Liver (tissue), 9 donors: ENCODE results near the gene RAB18. TPM values are rescaled to one million over a fixed set of nuclear protein-coding genes. Genes with fewer than 3 reads are reported as not detected.

ENCODE experiments used
- DNase-seq: peaks from one replicate; pipeline ENCODE4 v3.0.0-alpha.2; 2017; ENCODE audit warnings: low spot score
- H3K27ac ChIP-seq, 2 donors: one replicate each; pipeline ENCODE4 v1.7.0; 2013; ENCODE audit warnings: inconsistent platforms in 2 of 2, low read length in 2 of 2, control low read depth in 1 of 2, low read depth in 1 of 2, mild to moderate bottlenecking in 1 of 2
- H3K27me3 ChIP-seq, 4 donors: one replicate each; pipeline versions ENCODE4 v1.6.1 to v1.7.0; 2013; ENCODE audit warnings: low read length in 3 of 4, inconsistent platforms in 1 of 4, mild to moderate bottlenecking in 1 of 4, moderate library complexity in 1 of 4; ENCODE audit not compliant: control insufficient read depth in 4 of 4, insufficient read depth in 4 of 4
- H3K36me3 ChIP-seq, 4 donors: one replicate each; pipeline versions ENCODE4 v1.6.1 to v1.7.0; 2013; ENCODE audit warnings: low read length in 3 of 4, mild to moderate bottlenecking in 3 of 4, low read depth in 1 of 4, moderate library complexity in 1 of 4; ENCODE audit not compliant: control insufficient read depth in 4 of 4, insufficient read depth in 3 of 4
- H3K4me1 ChIP-seq, 4 donors: one replicate each; pipeline versions ENCODE4 v1.6.1 to v1.7.0; 2013; ENCODE audit warnings: low read length in 3 of 4, mild to moderate bottlenecking in 3 of 4, moderate library complexity in 1 of 4; ENCODE audit not compliant: control insufficient read depth in 4 of 4, insufficient read depth in 4 of 4
- H3K4me3 ChIP-seq, 3 donors: one replicate each; pipeline versions ENCODE4 v1.6.1 to v1.7.0; 2013; ENCODE audit warnings: low read length in 3 of 3, control low read depth in 1 of 3, low read depth in 1 of 3, mild to moderate bottlenecking in 1 of 3
- H3K9ac ChIP-seq, 2 donors: one replicate each; pipeline ENCODE4 v1.7.0; 2013; ENCODE audit warnings: low read length in 2 of 2, mild to moderate bottlenecking in 2 of 2, moderate library complexity in 2 of 2, control low read depth in 1 of 2, low read depth in 1 of 2
- H3K9me3 ChIP-seq, 4 donors: one replicate each; pipeline versions ENCODE4 v1.6.1 to v1.7.0; 2013; ENCODE audit warnings: low read length in 3 of 4; ENCODE audit not compliant: control insufficient read depth in 4 of 4
- ATF3 ChIP-seq: IDR thresholded peaks from 2 replicates; pipeline ENCODE4 v1.6.1; 2016; ENCODE audit warnings: antibody characterized with exemption
- EGR1 ChIP-seq, 2 donors: IDR thresholded peaks; 2 replicates each; pipeline ENCODE4 v1.6.1; 2016 to 2018; ENCODE audit warnings: antibody characterized with exemption in 2 of 2, low read depth in 2 of 2
- FOXA1 ChIP-seq: IDR thresholded peaks from 2 replicates; pipeline ENCODE4 v1.6.1; 2016; ENCODE audit warnings: antibody characterized with exemption
- FOXA2 ChIP-seq: IDR thresholded peaks from 2 replicates; pipeline ENCODE4 v1.6.1; 2016; ENCODE audit warnings: antibody characterized with exemption
- GABPA ChIP-seq, 2 donors: IDR thresholded peaks in 1 of 2; conservative IDR thresholded peaks in 1 of 2; 2 replicates each; pipeline ENCODE4 v1.6.1; 2016; ENCODE audit warnings: antibody characterized with exemption in 2 of 2, mild to moderate bottlenecking in 1 of 2, moderate library complexity in 1 of 2
- HNF4A ChIP-seq, 2 donors: conservative IDR thresholded peaks; 2 replicates each; pipeline ENCODE4 v1.6.1; 2016; ENCODE audit warnings: antibody characterized with exemption in 2 of 2, mild to moderate bottlenecking in 2 of 2
- HNF4G ChIP-seq: IDR thresholded peaks from 2 replicates; pipeline ENCODE4 v1.6.1; 2016; ENCODE audit warnings: antibody characterized with exemption
- JUND ChIP-seq, 2 donors: IDR thresholded peaks; 2 replicates each; pipeline ENCODE4 v1.6.1; 2016; ENCODE audit warnings: antibody characterized with exemption in 2 of 2
- NR2F2 ChIP-seq: IDR thresholded peaks from 2 replicates; pipeline ENCODE4 v1.6.1; 2016; ENCODE audit warnings: antibody characterized with exemption
- RAD21 ChIP-seq, 2 donors: IDR thresholded peaks; 2 replicates each; pipeline ENCODE4 v1.6.1; 2016; ENCODE audit warnings: antibody characterized with exemption in 2 of 2, mild to moderate bottlenecking in 2 of 2
- RXRA ChIP-seq, 2 donors: IDR thresholded peaks; 2 replicates each; pipeline ENCODE4 v1.6.1; 2017 to 2018; ENCODE audit warnings: antibody characterized with exemption in 2 of 2, mild to moderate bottlenecking in 1 of 2
- SP1 ChIP-seq: IDR thresholded peaks from 2 replicates; pipeline ENCODE4 v1.6.1; 2018; ENCODE audit warnings: antibody characterized with exemption, mild to moderate bottlenecking
- TAF1 ChIP-seq: conservative IDR thresholded peaks from 2 replicates; pipeline ENCODE4 v1.6.1; 2016; ENCODE audit warnings: antibody characterized with exemption, mild to moderate bottlenecking
- YY1 ChIP-seq: IDR thresholded peaks from 2 replicates; pipeline ENCODE4 v1.6.1; 2016; ENCODE audit warnings: antibody characterized with exemption, mild to moderate bottlenecking
- ZBTB33 ChIP-seq: IDR thresholded peaks from 2 replicates; pipeline ENCODE4 v1.6.1; 2016; ENCODE audit warnings: antibody characterized with exemption
- WGBS: extraction: QIAGEN DNeasy Blood & Tissue Kit; methylation state at CpG from one replicate; pipeline ENCODE4 v1.1.7; 2013; 5-methylcytosine and 5-hydroxymethylcytosine counted together
- polyA plus RNA-seq, 2 donors: library from polyadenylated mRNA; stranded (reverse) in 1 of 2; unstranded in 1 of 2; fragments of 200-250 nt in 1 of 2; fragments of >200 nt in 1 of 2; fragmentation: Nextera tagmentation in 1 of 2; extraction: Ambion mirVana in 1 of 2; gene quantifications; one replicate each; pipeline versions ENCODE4 v1.2.1 to v1.2.3, GENCODE V29; 2013 to 2015
- total RNA-seq, 2 donors: library from RNA; depleted of rRNA; stranded (reverse); fragments of >200 nt; gene quantifications; one replicate each; pipeline ENCODE4 v1.2.3, GENCODE V29; 2014
- TF ChIP-seq, protein P1 (sequence below): IDR thresholded peaks from 2 replicates; pipeline ENCODE4 v1.6.1; 2016; ENCODE audit warnings: antibody characterized with exemption, mild to moderate bottlenecking
- TF ChIP-seq, protein P2 (sequence below): IDR thresholded peaks from 2 replicates; pipeline ENCODE4 v1.6.1; 2016; ENCODE audit warnings: antibody characterized with exemption
- TF ChIP-seq, protein P3 (sequence below): fragments of 150-350 bp; IDR thresholded peaks from 2 replicates; pipeline ENCODE4 v1.5.1; 2017; ENCODE audit warnings: improper control_type of control experiment, low read depth, low read length; ENCODE audit not compliant: missing input control
- donor health status: healthy.
- donor health status: healthy.
- donor health status: healthy.
- donor health status: healthy.
- donor health status: healthy.

Gene RAB18
- total and polyA plus RNA-seq, 4 donors: 19.8 to 57.8 (median 25.2) TPM

DNA sequence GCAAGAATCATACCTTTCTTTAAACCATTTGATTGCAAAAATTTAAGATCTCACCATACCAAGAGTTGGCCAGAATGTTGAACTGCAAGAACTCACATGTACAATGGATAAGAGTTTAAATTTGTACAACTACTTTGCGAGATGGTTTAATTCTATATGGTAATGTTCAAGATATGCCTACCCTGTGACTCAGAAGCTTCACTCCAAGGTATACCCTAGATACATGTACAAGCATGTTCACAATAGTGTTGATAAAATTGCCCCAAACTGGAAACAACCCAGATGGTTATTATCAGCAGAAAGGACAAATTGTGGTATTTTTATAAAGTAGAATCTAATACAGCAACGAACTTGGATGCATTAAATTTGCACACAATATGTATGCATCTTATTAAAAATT lies 25.1 kb upstream of the RAB18 start:
- Histone ChIP-seq H3K9ac (no peak overlapping the region), H3K4me3 (no peak overlapping the region), H3K9me3 (peaks cover 0 to 4% (median 0%) of the 10 kb centered on the region in 4 donors), H3K27ac (no peak overlapping the region), H3K27me3 (no peaks in the 10 kb centered on the region), H3K4me1 (no peaks in the 10 kb centered on the region), H3K36me3 (no peaks in the 10 kb centered on the region)
- WGBS: 38% methylated on average over 2 of the region's 2 CpGs
- DNase-seq: no peak
- no peak for TF ChIP-seq FOXA1
- TF ChIP-seq JUND (IDR thresholded peaks at IDR 0.05): no peak
- no peak for TF ChIP-seq SP1
- TF ChIP-seq FOXA2: no peak
- TF ChIP-seq TAF1: no peak
- TF ChIP-seq HNF4G: no peak
- no peak for TF ChIP-seq HNF4A (conservative IDR thresholded peaks at IDR 0.05)
- TF ChIP-seq, protein P1, sequence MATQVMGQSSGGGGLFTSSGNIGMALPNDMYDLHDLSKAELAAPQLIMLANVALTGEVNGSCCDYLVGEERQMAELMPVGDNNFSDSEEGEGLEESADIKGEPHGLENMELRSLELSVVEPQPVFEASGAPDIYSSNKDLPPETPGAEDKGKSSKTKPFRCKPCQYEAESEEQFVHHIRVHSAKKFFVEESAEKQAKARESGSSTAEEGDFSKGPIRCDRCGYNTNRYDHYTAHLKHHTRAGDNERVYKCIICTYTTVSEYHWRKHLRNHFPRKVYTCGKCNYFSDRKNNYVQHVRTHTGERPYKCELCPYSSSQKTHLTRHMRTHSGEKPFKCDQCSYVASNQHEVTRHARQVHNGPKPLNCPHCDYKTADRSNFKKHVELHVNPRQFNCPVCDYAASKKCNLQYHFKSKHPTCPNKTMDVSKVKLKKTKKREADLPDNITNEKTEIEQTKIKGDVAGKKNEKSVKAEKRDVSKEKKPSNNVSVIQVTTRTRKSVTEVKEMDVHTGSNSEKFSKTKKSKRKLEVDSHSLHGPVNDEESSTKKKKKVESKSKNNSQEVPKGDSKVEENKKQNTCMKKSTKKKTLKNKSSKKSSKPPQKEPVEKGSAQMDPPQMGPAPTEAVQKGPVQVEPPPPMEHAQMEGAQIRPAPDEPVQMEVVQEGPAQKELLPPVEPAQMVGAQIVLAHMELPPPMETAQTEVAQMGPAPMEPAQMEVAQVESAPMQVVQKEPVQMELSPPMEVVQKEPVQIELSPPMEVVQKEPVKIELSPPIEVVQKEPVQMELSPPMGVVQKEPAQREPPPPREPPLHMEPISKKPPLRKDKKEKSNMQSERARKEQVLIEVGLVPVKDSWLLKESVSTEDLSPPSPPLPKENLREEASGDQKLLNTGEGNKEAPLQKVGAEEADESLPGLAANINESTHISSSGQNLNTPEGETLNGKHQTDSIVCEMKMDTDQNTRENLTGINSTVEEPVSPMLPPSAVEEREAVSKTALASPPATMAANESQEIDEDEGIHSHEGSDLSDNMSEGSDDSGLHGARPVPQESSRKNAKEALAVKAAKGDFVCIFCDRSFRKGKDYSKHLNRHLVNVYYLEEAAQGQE: no peak
- TF ChIP-seq ZBTB33: no peak
- TF ChIP-seq RXRA (IDR thresholded peaks at IDR 0.05): no peak
- TF ChIP-seq, protein P2, sequence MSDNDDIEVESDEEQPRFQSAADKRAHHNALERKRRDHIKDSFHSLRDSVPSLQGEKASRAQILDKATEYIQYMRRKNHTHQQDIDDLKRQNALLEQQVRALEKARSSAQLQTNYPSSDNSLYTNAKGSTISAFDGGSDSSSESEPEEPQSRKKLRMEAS: no peak
- TF ChIP-seq NR2F2: no peak
- no peak for TF ChIP-seq GABPA (IDR thresholded peaks at IDR 0.05 in 1 of 2, conservative IDR thresholded peaks at IDR 0.05 in 1 of 2)
- TF ChIP-seq RAD21 (IDR thresholded peaks at IDR 0.05): no peak
- TF ChIP-seq EGR1 (IDR thresholded peaks at IDR 0.05; ENCODE audit: low read depth in 2 of 2): no peak
- TF ChIP-seq, protein P3, sequence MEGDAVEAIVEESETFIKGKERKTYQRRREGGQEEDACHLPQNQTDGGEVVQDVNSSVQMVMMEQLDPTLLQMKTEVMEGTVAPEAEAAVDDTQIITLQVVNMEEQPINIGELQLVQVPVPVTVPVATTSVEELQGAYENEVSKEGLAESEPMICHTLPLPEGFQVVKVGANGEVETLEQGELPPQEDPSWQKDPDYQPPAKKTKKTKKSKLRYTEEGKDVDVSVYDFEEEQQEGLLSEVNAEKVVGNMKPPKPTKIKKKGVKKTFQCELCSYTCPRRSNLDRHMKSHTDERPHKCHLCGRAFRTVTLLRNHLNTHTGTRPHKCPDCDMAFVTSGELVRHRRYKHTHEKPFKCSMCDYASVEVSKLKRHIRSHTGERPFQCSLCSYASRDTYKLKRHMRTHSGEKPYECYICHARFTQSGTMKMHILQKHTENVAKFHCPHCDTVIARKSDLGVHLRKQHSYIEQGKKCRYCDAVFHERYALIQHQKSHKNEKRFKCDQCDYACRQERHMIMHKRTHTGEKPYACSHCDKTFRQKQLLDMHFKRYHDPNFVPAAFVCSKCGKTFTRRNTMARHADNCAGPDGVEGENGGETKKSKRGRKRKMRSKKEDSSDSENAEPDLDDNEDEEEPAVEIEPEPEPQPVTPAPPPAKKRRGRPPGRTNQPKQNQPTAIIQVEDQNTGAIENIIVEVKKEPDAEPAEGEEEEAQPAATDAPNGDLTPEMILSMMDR: no peak
- TF ChIP-seq YY1: no peak
- TF ChIP-seq ATF3: no peak
